HCEC 1CT (cell line): ENCODE data around the gene PLEK.
"Not testable (repeated sequence)": the region's sequence is repeated elsewhere in the genome, so short reads cannot be mapped to it uniquely, and the experiment has no call there.

Experiments used
- DNase-seq: peaks from one replicate; pipeline ENCODE4 v3.0.0-alpha.2; 2017

Gene PLEK

GRCh38 chr2:68365087-68365486, at the start of gene PLEK:
TSS of gene PLEK (plus strand) at chr2:68365282. CDS start at chr2:68365352, 70 bp downstream.
- no peak for DNase-seq

- no peak for DNase-seq
Measured at GRCh38 chr2:68316111-68316510, 49.0 kb upstream of the PLEK start.

- peak; percentile 16 for DNase-seq
Measured at GRCh38 chr2:68317971-68318913, 46.8 kb upstream of the PLEK start.

- DNase-seq: peak; percentile 36
Measured at GRCh38 chr2:68318914-68319397, 46.1 kb upstream of the PLEK start.

- DNase-seq: peak; percentile 87
Measured at GRCh38 chr2:68319398-68320117, 45.5 kb upstream of the PLEK start, which contains the start of gene CNRIP1. TSS of gene CNRIP1 (minus strand) at chr2:68319949. CDS start at chr2:68319400, 549 bp downstream.

- DNase-seq: peak; percentile 24
Measured at GRCh38 chr2:68320118-68320641, 44.9 kb upstream of the PLEK start.

GRCh38 chr2:68325056-68325455, 40.0 kb upstream of the PLEK start:
- DNase-seq: no peak

GRCh38 chr2:68328901-68329300, 36.2 kb upstream of the PLEK start:
- no peak for DNase-seq

- no peak for DNase-seq
Measured at GRCh38 chr2:68330691-68331090, 34.4 kb upstream of the PLEK start.

GRCh38 chr2:68333009-68333408, 32.1 kb upstream of the PLEK start:
- no peak for DNase-seq

- no peak for DNase-seq
Measured at GRCh38 chr2:68333931-68334330, 31.2 kb upstream of the PLEK start.

- DNase-seq: peak; percentile 87
Measured at GRCh38 chr2:68336192-68336591, 28.9 kb upstream of the PLEK start.

- DNase-seq: no peak
Measured at GRCh38 chr2:68340226-68341061, 24.6 kb upstream of the PLEK start.

- DNase-seq: no peak
Measured at GRCh38 chr2:68341062-68341329, 24.1 kb upstream of the PLEK start.

GRCh38 chr2:68341583-68341982, 23.5 kb upstream of the PLEK start:
- no peak for DNase-seq

- no peak for DNase-seq
Measured at GRCh38 chr2:68342470-68342869, 22.6 kb upstream of the PLEK start.

- DNase-seq: no peak
Measured at GRCh38 chr2:68344031-68344430, 21.1 kb upstream of the PLEK start.

- DNase-seq: no peak
Measured at GRCh38 chr2:68345129-68345875, 19.8 kb upstream of the PLEK start.

GRCh38 chr2:68349091-68349490, 16.0 kb upstream of the PLEK start:
- DNase-seq: not testable (repeated sequence)

- DNase-seq: no peak
Measured at GRCh38 chr2:68351997-68352396, 13.1 kb upstream of the PLEK start.

GRCh38 chr2:68352651-68353391, 12.3 kb upstream of the PLEK start:
- DNase-seq: peak; percentile 13
